DOHH2 (cell line): ENCODE data around the gene DLX3.

Experiments used
- EZH2phosphoT487 ChIP-seq: fragments of 200-600 bp; sonication (generic); IDR thresholded peaks from 2 replicates; pipeline ENCODE4 v1.6.1; 2017; ENCODE audit warnings: borderline replicate concordance, mild to moderate bottlenecking, antibody characterized with exemption, low read length, moderate library complexity, mixed read lengths
- TF ChIP-seq, protein P1 (sequence below): fragments of 200-600 bp; sonication (generic); IDR thresholded peaks from one replicate; pipeline ENCODE4 v1.5.1; 2014; ENCODE audit warnings: antibody characterized with exemption, mild to moderate bottlenecking, low read depth, low read length; ENCODE audit not compliant: poor library complexity, severe bottlenecking

DNA sequence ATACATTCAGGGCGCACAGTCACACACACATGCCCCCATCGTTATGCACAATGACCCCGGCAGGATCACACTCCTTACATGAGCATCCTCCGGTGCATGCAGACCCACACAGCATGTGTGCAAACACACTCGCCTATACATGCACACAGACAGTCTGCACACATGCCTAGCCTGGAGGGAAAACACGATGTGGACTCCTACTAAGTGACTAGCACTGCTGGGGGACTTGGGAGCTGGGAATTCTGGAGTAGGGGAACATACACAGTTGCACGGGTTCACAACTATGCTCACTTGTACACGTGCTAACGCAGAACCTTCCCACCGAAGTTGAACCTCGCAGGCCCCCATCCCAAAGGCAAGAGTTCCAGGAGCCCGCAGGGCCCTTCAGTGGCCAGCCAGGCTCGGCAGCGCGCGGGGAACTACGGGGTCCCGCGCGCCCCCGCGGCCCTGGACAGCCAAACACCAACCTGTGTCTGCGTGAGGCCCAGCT is 2.0 kb downstream of the DLX3 start:
- TF ChIP-seq, protein P1, sequence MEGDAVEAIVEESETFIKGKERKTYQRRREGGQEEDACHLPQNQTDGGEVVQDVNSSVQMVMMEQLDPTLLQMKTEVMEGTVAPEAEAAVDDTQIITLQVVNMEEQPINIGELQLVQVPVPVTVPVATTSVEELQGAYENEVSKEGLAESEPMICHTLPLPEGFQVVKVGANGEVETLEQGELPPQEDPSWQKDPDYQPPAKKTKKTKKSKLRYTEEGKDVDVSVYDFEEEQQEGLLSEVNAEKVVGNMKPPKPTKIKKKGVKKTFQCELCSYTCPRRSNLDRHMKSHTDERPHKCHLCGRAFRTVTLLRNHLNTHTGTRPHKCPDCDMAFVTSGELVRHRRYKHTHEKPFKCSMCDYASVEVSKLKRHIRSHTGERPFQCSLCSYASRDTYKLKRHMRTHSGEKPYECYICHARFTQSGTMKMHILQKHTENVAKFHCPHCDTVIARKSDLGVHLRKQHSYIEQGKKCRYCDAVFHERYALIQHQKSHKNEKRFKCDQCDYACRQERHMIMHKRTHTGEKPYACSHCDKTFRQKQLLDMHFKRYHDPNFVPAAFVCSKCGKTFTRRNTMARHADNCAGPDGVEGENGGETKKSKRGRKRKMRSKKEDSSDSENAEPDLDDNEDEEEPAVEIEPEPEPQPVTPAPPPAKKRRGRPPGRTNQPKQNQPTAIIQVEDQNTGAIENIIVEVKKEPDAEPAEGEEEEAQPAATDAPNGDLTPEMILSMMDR, result no peak
- no peak for TF ChIP-seq EZH2phosphoT487
